ENCODE measurements around the gene TINCR.

DNA sequence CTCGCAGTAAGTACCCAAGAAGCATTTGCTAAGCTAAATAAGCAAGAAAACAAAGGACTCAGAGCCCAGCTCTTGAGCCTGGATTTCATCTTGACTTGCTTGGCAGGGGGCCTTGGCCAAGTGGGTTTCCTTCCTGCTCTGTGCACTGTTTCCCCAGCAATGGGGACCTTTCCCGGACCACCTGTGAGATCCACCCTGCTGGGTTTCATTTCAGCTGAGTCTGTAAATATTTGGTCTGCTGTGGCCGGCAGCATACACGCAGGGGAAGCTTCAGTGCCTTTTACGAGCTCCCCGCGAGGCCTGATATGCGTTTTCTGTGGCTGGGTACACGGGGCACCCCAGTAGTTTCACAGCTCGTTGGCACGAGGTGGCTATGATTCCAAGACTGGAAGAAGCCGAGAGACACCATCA is 12.4 kb upstream of the TINCR start:
- no peak for TF ChIP-seq CTCF (IDR thresholded peaks at IDR 0.05)
- no peak for TF ChIP-seq TCF7L2 (IDR thresholded peaks at IDR 0.05; ENCODE audit: low read depth, low read length)
